Calu3 (cell line): ENCODE measurements around the gene SSMEM1. TPM values are rescaled to one million over a fixed set of nuclear protein-coding genes. Genes with fewer than 3 reads are reported as not detected.
A peak's percentile ranks its signal among the peaks of the same experiment; 100 is the strongest.
"Not testable (repeated sequence)": the region's sequence is repeated elsewhere in the genome, so short reads cannot be mapped to it uniquely, and the experiment has no call there.

Experiments
- BruUV-seq: library from RNA; stranded (reverse); fragments of 400-500 nt; replicated peaks from 2 replicates; lab custom pipeline; 2021; lab: Mats Ljungman, UMichigan
- CTCF ChIA-PET: fragments of 300-600 bp; sonication (Branson Sonifier 250); formaldehyde crosslinking; loops from one replicate; lab custom pipeline; 2022; ENCODE audit warnings: antibody characterized with exemption; lab: Charles Lee
- DNase-seq: peaks from one replicate; pipeline ENCODE4 v3.0.0; 2022
- H3K27ac Mint-ChIP-seq: one replicate; pipeline ENCODE4 v1.8.0; 2022; ENCODE audit warnings: mixed read lengths; ENCODE audit not compliant: unreplicated experiment
- H3K27me3 Mint-ChIP-seq: one replicate; pipeline ENCODE4 v1.8.0; 2022; ENCODE audit warnings: mixed read lengths; ENCODE audit not compliant: unreplicated experiment
- H3K36me3 Mint-ChIP-seq: one replicate; pipeline ENCODE4 v1.8.0; 2022; ENCODE audit warnings: mild to moderate bottlenecking, moderate library complexity, mixed read lengths; ENCODE audit not compliant: insufficient read depth, unreplicated experiment
- H3K4me1 Mint-ChIP-seq: one replicate; pipeline ENCODE4 v1.8.0; 2022; ENCODE audit warnings: mild to moderate bottlenecking, low read depth, mixed read lengths; ENCODE audit not compliant: unreplicated experiment
- H3K4me3 Mint-ChIP-seq: one replicate; pipeline ENCODE4 v1.8.0; 2022; ENCODE audit warnings: mild to moderate bottlenecking, low read depth, moderate library complexity, mixed read lengths; ENCODE audit not compliant: unreplicated experiment
- H3K9me3 Mint-ChIP-seq: one replicate; pipeline ENCODE4 v1.8.0; 2022; ENCODE audit warnings: low read depth, mixed read lengths; ENCODE audit not compliant: unreplicated experiment
- intact Hi-C: fragments of 100-400 bp; cut with micrococcal nuclease; formaldehyde crosslinking; loops from one replicate; pipeline ENCODE4 v1.10.0; 2022; ENCODE audit not compliant: unreplicated experiment
- total RNA-seq: library from RNA; stranded (reverse); gene quantifications from 2 replicates; pipeline ENCODE4 v1.2.3, GENCODE V29; 2022
- TF ChIP-seq, protein P1 (sequence below): fragments of 200-600 bp; IDR thresholded peaks from one replicate; pipeline ENCODE4 v1.8.0; 2022; ENCODE audit warnings: antibody characterized with exemption; ENCODE audit not compliant: unreplicated experiment

Gene SSMEM1
- total RNA-seq, 1 experiment from 2014 or later: not detected

DNA sequence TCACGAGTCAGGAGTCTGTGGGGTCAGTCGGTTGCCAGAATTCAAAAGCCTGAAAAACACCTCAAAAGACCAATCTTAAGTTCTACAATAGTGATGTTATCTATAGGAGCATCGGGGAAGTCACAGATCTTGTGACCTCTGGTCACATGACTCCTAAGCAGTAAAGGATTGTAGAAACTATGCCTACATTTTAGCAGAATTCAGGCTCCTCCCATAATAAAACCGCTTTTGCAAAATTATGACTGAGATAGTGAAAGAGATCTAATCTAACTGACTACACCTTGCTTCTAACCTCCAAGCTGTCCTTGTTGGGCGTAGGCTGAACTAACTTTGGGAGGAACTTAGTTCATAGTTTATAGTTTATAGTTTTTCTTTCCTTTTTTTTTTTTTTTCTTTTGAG is 16.6 kb downstream of the SSMEM1 start:
- Mint-ChIP-seq H3K27ac (no peak overlapping the region), H3K36me3 (peaks cover 6% of the 10 kb centered on the region), H3K4me3 (no peak overlapping the region), H3K9me3 (no peaks in the 10 kb centered on the region), H3K4me1 (peaks cover 13% of the 10 kb centered on the region), H3K27me3 (no peaks in the 10 kb centered on the region)
- intact Hi-C loops: no loop called here
- CTCF ChIA-PET: no interaction called here
- TF ChIP-seq, protein P1, sequence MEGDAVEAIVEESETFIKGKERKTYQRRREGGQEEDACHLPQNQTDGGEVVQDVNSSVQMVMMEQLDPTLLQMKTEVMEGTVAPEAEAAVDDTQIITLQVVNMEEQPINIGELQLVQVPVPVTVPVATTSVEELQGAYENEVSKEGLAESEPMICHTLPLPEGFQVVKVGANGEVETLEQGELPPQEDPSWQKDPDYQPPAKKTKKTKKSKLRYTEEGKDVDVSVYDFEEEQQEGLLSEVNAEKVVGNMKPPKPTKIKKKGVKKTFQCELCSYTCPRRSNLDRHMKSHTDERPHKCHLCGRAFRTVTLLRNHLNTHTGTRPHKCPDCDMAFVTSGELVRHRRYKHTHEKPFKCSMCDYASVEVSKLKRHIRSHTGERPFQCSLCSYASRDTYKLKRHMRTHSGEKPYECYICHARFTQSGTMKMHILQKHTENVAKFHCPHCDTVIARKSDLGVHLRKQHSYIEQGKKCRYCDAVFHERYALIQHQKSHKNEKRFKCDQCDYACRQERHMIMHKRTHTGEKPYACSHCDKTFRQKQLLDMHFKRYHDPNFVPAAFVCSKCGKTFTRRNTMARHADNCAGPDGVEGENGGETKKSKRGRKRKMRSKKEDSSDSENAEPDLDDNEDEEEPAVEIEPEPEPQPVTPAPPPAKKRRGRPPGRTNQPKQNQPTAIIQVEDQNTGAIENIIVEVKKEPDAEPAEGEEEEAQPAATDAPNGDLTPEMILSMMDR: no peak
- DNase-seq: no peak
- BruUV-seq: no TSS peak

DNA sequence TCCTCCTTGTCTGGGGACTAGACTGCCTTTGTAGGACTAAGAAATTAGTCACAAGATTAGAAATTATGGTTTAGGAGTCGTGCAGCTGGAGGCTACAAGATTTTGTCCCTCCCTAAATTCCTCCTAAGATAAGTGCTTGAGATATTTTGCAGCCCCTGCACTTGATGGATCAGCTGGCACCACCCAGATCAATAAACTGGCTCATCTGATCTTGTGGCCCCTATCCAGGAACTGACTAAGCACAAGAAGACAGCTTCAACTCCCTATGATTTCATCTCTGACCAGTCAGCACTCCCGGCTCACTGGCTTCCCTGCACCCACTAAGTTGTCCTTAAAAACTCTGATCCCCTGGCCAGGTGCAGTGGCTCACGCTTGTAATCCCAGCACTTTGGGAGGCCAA is 17.3 kb downstream of the SSMEM1 start:
- H3K27ac Mint-ChIP-seq, CTCF ChIA-PET, H3K4me1 Mint-ChIP-seq, H3K36me3 Mint-ChIP-seq, H3K4me3 Mint-ChIP-seq, intact Hi-C loops, H3K9me3 Mint-ChIP-seq, BruUV-seq, H3K27me3 Mint-ChIP-seq: not testable (repeated sequence)
- peak; percentile 39 for DNase-seq

DNA sequence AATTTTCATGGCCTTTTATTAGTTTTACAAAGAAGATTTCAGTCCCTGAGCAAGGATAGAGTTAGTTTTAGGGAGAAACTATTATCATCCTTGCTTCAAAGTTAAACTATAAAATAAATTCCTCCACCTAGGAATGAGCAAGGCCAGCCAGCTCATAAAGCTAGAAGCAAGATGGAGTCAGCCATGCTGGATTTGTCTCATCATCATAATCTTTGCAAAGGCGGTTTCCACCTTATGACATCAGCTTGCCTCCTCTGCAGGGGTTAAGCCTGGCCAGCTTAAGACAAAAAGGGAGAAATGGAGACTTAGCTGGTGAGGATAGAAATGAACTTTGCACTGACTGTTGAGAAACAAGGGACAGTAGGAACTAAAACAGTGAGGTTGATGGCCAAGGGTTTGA is 18.7 kb downstream of the SSMEM1 start:
- H3K27me3 Mint-ChIP-seq: peaks cover 9% of the 10 kb centered on the region
- intact Hi-C loops: no loop called here
- CTCF ChIA-PET: no interaction called here
- H3K9me3 Mint-ChIP-seq: no peaks in the 10 kb centered on the region
- H3K36me3 Mint-ChIP-seq: peaks cover 6% of the 10 kb centered on the region
- no TSS peak for BruUV-seq
- no peak overlapping the region for H3K4me3 Mint-ChIP-seq
- no peak for DNase-seq
- H3K4me1 Mint-ChIP-seq: no peaks in the 10 kb centered on the region
- no peak overlapping the region for H3K27ac Mint-ChIP-seq
- TF ChIP-seq, protein P1: no peak

DNA sequence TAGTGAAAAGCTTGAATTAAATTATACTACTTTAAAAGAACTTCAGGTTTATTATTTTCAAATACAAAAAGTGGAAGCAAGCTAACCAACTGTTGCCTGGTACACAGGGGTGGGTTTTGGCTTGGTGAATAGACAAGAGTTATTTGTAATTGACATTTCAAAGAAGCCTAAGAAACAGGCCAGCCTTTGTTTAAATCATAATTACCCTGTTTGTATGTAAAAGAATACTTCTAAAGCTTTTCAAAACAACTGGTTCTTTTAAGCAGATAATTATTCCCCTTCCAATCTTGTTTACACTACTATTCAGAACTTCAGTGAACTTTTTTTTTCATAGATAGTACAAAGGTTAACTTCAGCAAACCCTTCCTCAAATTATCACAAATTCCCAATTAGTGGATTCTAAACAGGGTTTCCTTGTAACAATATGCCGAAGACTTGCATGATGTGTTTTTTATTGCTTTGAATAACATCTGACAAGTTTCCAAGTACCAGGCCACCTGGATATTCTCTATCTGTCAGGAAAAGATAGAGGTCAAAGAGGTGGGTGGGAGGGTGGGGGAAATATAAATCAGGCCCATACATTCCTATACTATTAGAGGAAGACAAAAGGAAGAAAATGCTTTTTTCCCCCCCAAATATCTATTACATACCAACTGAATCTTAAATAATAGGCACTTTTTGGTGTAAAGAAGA is 20.4 kb downstream of the SSMEM1 start:
- H3K4me3 Mint-ChIP-seq: no peak overlapping the region
- intact Hi-C loops: no loop called here
- no TSS peak for BruUV-seq
- peaks cover 10% of the 10 kb centered on the region for H3K27me3 Mint-ChIP-seq
- H3K4me1 Mint-ChIP-seq: no peaks in the 10 kb centered on the region
- H3K27ac Mint-ChIP-seq: no peak overlapping the region
- CTCF ChIA-PET: no interaction called here
- TF ChIP-seq, protein P1: no peak
- DNase-seq: no peak
- H3K36me3 Mint-ChIP-seq: peaks cover 6% of the 10 kb centered on the region
- no peaks in the 10 kb centered on the region for H3K9me3 Mint-ChIP-seq

DNA sequence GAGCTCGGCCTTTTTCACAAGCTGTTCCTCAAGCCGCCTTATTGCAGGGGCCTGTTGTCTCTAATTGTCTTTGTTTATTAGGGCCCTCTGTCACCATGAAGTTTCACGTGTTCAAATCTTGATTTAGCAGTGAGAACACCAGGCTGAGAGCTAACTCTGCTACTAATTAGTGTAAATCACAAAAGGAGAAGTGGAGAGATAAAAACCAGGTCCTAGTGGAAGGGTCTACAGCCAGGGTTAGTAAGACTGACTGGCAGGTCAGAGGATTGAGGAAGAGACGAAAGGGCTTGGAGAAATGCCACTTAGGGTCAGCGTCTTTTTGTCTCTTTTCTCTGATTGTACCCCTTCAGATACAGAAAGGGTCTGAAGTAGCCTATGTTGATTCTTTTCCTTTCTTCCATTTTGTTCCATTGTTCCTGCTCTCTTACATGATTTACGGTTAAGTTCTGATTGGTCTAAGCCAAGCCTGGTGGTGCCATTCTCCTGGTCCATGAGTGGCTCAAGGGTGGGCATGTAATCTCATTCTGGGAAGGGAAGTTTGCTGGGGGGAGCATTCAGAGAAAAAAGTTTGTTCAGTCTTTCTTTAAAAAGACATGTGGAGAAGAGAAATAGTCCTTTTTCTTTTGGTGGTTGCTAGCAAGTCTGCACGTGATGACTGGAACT is 21.3 kb downstream of the SSMEM1 start:
- BruUV-seq: no TSS peak
- TF ChIP-seq, protein P1: no peak
- H3K27ac Mint-ChIP-seq: no peak overlapping the region
- peaks cover 10% of the 10 kb centered on the region for H3K27me3 Mint-ChIP-seq
- intact Hi-C loops: no loop called here
- CTCF ChIA-PET: no interaction called here
- H3K4me3 Mint-ChIP-seq: no peak overlapping the region
- H3K4me1 Mint-ChIP-seq: no peaks in the 10 kb centered on the region
- H3K9me3 Mint-ChIP-seq: no peaks in the 10 kb centered on the region
- no peak for DNase-seq
- H3K36me3 Mint-ChIP-seq: peaks cover under 1% of the 10 kb centered on the region

DNA sequence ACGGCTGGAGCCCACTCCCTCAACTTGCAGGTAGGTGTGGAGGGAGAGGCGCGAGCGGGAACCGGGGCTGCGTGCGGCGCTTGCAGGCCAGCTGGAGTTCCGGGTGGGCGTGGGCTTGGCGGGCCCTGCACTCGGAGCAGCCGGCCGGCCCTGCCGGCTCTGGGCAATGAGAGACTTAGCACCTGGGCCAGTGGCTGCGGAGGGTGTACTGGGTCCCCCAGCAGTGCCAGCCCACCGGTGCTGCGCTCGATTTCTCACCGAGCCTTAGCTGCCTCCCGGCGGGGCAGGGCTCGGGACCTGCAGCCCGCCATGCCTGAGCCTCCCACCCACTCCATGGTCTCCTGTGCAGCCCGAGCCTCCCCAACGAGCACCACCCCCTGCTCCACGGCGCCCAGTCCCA is 22.3 kb downstream of the SSMEM1 start:
- H3K27ac Mint-ChIP-seq, H3K4me1 Mint-ChIP-seq, H3K36me3 Mint-ChIP-seq, BruUV-seq, H3K9me3 Mint-ChIP-seq, H3K4me3 Mint-ChIP-seq, DNase-seq, intact Hi-C loops, CTCF ChIA-PET: not testable (repeated sequence)
- peaks cover 10% of the 10 kb centered on the region for H3K27me3 Mint-ChIP-seq
